ENCODE data around the gene ADAT2.

ADAT2 gene

DNA sequence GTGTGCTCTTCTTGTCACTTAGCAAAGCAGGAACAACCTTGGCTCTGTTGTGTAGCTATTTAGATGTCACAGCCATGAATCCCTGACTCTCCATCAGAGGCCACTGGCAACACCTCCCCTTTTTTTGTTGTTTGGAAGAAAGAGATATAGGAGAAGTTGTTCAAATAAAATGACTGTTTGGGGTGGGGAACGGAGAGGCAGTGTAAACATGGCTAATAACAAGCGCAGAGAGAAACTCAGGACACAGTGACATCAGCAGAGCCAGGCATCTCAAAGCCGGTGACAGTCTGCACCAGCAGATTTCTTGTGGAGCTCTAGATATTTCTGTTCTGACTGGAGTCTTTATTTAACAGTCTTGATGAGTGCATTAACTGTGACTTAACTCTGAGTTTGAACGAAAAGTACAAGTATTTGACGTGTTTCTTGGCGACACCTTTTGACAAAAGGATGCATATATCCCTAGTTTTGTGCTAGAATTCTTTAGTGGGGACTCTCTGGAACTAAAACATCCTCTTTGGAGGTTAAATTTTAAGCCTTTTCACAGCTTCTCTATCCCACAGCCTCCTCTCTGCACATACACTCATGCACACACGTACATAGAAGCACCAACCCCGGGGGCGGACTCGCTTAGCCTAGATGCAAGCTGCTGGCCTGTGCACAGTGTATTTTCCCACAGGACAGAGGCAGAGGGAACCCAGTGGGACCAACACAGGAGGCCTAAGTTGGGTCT is 53.8 kb downstream of the ADAT2 start:
- DNase-seq = no peak

- DNase-seq = no peak
These were observed 54.8 kb downstream of the ADAT2 start for GRCh38 chr6:143395699-143396098.

- no peak for DNase-seq
These were observed 56.1 kb downstream of the ADAT2 start for GRCh38 chr6:143394389-143394788.

GRCh38 chr6:143390278-143390677 is 60.2 kb downstream of the ADAT2 start:
- DNase-seq = no peak

GRCh38 chr6:143385636-143386035 is 64.9 kb downstream of the ADAT2 start:
- DNase-seq = no peak

DNA sequence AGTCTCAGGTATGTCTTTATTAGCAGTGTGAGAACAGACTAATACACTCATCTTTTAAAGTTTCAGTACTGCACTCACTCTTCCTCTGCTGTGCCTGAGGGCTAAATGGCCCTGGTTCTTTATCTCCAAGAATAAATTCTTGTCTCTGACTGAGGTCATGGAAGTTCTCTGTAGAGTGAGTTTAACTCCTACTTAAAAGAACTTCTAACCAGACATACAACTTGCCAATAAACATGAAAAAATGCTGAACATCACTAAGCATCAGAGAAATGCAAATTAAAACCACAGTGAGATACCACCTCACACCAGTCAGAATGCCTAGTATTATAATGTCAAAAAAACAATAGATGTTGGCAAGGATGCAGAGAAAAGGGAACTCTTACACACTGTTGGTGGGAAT is 73.6 kb downstream of the ADAT2 start:
- DNase-seq = no peak

DNA sequence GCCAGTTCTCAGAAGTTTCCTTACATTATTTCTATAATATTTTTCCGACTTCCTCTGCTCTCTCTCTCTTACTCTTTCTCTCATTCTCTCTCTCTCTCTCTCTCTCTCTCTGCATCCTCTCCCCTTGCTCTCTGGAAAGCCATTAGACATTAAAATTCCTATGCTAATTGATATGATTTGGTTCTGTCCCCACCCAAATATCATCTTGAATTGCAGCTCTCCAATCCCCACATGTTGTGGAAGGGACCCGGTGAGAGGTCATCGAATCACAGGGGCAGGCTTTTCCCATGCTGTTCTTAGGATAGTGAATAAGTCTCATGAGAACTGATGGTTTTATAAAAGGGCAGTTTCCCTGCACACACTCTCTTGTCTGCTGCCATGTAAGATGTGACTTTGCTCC is 74.1 kb downstream of the ADAT2 start:
- DNase-seq = no peak

DNA sequence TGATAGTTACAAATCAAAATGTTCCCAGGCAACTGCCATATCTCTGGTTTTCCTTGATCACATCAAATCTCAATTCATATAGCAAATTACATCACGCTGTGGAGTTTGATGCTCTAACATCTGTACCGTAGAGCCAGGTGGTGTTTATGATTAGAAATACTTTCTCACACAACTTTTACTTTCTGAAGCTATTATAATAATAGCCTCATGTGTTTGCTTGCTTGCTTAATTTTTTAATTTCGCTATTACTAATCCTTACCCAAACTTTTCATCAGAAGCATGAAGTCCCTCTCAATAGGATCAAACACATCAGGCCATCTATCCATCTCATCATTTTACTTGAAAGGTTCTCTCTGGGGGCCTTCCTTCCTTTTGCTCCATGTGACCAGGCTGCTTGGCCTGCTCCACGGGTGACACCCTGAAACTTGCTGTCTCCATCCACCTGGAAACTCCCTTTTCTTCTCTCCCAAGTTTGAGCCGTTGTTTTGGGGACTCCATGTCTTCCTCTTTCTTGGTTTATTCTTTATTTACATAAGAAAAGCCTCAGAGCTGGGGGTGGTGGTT is 75.4 kb downstream of the ADAT2 start:
- DNase-seq = no peak

GRCh38 chr6:143374014-143374413 is 76.5 kb downstream of the ADAT2 start:
- DNase-seq = no peak

All from activated effector memory CD4-positive, alpha-beta T cell treated with Interleukin-2 at 50 U/mL for 16 hours (primary cell).